ENCODE results near the gene RGCC.

DNA sequence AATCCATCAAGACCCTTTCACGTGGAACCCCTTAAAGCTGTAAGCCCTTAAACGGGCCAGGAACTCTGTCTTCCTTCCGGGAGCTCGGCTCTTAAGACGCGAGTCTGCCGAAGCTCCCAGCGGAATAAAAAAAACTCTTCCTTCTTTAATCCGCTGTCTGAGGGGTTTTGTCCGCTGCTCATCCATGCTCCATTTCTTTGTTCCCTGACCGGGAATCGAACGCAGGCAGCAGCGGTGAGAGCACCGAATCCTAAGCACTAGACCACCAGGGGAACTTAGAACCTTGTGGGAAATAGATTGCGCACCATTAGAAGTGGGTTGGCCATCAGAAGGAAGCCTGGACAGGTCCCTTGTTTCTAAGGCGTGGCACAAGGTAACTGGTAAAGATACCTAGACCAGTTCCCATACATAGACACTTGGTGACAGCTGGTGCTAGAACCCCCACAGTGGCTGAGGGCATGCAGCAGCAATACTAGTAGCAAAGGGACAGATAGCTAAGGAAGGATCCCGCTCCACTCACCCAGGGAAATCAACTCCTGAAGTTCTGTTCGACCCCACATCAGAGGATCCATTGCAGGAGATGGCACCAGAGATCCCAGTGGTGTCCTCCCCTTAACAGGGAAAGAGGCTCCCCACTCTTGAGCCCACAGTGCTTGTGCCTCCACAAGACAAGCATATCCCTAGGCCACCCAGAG lies 1.5 kb upstream of the RGCC start:
- TF ChIP-seq, protein P1, sequence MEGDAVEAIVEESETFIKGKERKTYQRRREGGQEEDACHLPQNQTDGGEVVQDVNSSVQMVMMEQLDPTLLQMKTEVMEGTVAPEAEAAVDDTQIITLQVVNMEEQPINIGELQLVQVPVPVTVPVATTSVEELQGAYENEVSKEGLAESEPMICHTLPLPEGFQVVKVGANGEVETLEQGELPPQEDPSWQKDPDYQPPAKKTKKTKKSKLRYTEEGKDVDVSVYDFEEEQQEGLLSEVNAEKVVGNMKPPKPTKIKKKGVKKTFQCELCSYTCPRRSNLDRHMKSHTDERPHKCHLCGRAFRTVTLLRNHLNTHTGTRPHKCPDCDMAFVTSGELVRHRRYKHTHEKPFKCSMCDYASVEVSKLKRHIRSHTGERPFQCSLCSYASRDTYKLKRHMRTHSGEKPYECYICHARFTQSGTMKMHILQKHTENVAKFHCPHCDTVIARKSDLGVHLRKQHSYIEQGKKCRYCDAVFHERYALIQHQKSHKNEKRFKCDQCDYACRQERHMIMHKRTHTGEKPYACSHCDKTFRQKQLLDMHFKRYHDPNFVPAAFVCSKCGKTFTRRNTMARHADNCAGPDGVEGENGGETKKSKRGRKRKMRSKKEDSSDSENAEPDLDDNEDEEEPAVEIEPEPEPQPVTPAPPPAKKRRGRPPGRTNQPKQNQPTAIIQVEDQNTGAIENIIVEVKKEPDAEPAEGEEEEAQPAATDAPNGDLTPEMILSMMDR (IDR thresholded peaks at IDR 0.05) = no peak
- TF ChIP-seq POLR2A (IDR thresholded peaks at IDR 0.05) = no peak

Measured in uterus (tissue), 2 donors.